Adrenal gland (tissue), 5 donors: ENCODE data around the gene RETREG1.

ENCODE experiments used
- CTCF ChIP-seq, 6 experiments: fragments of 450-650 bp in 4 of 6; fragments of 200-600 bp in 2 of 6; sonication (generic) in 1 of 6; IDR thresholded peaks; 1 replicate in 5 of 6; 2 replicates in 1 of 6; pipeline versions ENCODE4 v1.5.1 to v1.8.0; 2016 to 2021; ENCODE audit warnings: antibody characterized with exemption in 6 of 6, mild to moderate bottlenecking in 2 of 6, moderate library complexity in 1 of 6
- POLR2A ChIP-seq, 2 donors: fragments of 450-650 bp; IDR thresholded peaks; one replicate each; pipeline ENCODE4 v1.6.1; 2017; ENCODE audit warnings: antibody characterized with exemption in 2 of 2, mild to moderate bottlenecking in 2 of 2, moderate library complexity in 1 of 2
- donor health status: DM: no; HTN: no; CAD: no.

GRCh38 chr5:16663840-16664239 lies 47.0 kb upstream of the RETREG1 start:
- TF ChIP-seq CTCF (IDR thresholded peaks at IDR 0.05) (no peak), POLR2A (IDR thresholded peaks at IDR 0.05) (no peak)
